ENCODE data around the gene PEMT.

Gene PEMT

GRCh38 chr17:17533901-17534441 lies 57.5 kb downstream of the PEMT start:
- no peaks in the 10 kb centered on the region for H3K36me3 ChIP-seq (ENCODE audit: low read depth)
- DNase-seq (ENCODE audit: low spot score) (no peak), ATAC-seq (ENCODE audit: low read depth) (peak; percentile 40; the same call in 1 of the 3 replicates)
- no peak for TF ChIP-seq CTCF (IDR thresholded peaks at IDR 0.05; ENCODE audit: poor library complexity, severe bottlenecking)
- no peaks in the 10 kb centered on the region for H3K4me1 ChIP-seq (ENCODE audit: insufficient read depth, poor library complexity, severe bottlenecking)
- H3K27me3 ChIP-seq (ENCODE audit: insufficient read depth, poor library complexity, severe bottlenecking) = no peaks in the 10 kb centered on the region
- no peak overlapping the region for H3K4me3 ChIP-seq (ENCODE audit: severe bottlenecking)
- no peaks in the 10 kb centered on the region for H3K9me3 ChIP-seq (ENCODE audit: severe bottlenecking)
- no peak overlapping the region for H3K27ac ChIP-seq (ENCODE audit: poor library complexity, severe bottlenecking)

GRCh38 chr17:17532991-17533390 lies 58.5 kb downstream of the PEMT start:
- Histone ChIP-seq H3K36me3 (ENCODE audit: low read depth) (no peaks in the 10 kb centered on the region), H3K27me3 (ENCODE audit: insufficient read depth, poor library complexity, severe bottlenecking) (no peaks in the 10 kb centered on the region), H3K27ac (ENCODE audit: poor library complexity, severe bottlenecking) (no peak overlapping the region), H3K4me3 (ENCODE audit: severe bottlenecking) (no peak overlapping the region), H3K9me3 (ENCODE audit: severe bottlenecking) (no peaks in the 10 kb centered on the region), H3K4me1 (ENCODE audit: insufficient read depth, poor library complexity, severe bottlenecking) (no peaks in the 10 kb centered on the region)
- DNase-seq (ENCODE audit: low spot score) (no peak), ATAC-seq (ENCODE audit: low read depth) (no peak)
- TF ChIP-seq CTCF (IDR thresholded peaks at IDR 0.05; ENCODE audit: poor library complexity, severe bottlenecking) = no peak

GRCh38 chr17:17531156-17531555 lies 60.4 kb downstream of the PEMT start:
- Histone ChIP-seq H3K9me3 (ENCODE audit: severe bottlenecking) (no peaks in the 10 kb centered on the region), H3K27me3 (ENCODE audit: insufficient read depth, poor library complexity, severe bottlenecking) (no peaks in the 10 kb centered on the region), H3K36me3 (ENCODE audit: low read depth) (no peaks in the 10 kb centered on the region), H3K4me3 (ENCODE audit: severe bottlenecking) (no peak overlapping the region), H3K27ac (ENCODE audit: poor library complexity, severe bottlenecking) (no peak overlapping the region), H3K4me1 (ENCODE audit: insufficient read depth, poor library complexity, severe bottlenecking) (no peaks in the 10 kb centered on the region)
- no peak for ATAC-seq (ENCODE audit: low read depth)
- no peak for DNase-seq (ENCODE audit: low spot score)
- no peak for TF ChIP-seq CTCF (IDR thresholded peaks at IDR 0.05; ENCODE audit: poor library complexity, severe bottlenecking)

- no peak overlapping the region for H3K27ac ChIP-seq (ENCODE audit: poor library complexity, severe bottlenecking)
- no peaks in the 10 kb centered on the region for H3K4me1 ChIP-seq (ENCODE audit: insufficient read depth, poor library complexity, severe bottlenecking)
- no peaks in the 10 kb centered on the region for H3K27me3 ChIP-seq (ENCODE audit: insufficient read depth, poor library complexity, severe bottlenecking)
- ATAC-seq (ENCODE audit: low read depth) (no peak), DNase-seq (ENCODE audit: low spot score) (no peak)
- TF ChIP-seq CTCF (IDR thresholded peaks at IDR 0.05; ENCODE audit: poor library complexity, severe bottlenecking) = no peak
- H3K9me3 ChIP-seq (ENCODE audit: severe bottlenecking) = no peaks in the 10 kb centered on the region
- H3K36me3 ChIP-seq (ENCODE audit: low read depth) = no peaks in the 10 kb centered on the region
- no peak overlapping the region for H3K4me3 ChIP-seq (ENCODE audit: severe bottlenecking)
These were observed 62.5 kb downstream of the PEMT start for GRCh38 chr17:17528696-17529652.

All from RWPE2 (cell line).